PFSK-1 (cell line): ENCODE results near the gene FOSL2.

ENCODE experiments used
- FOXP2 ChIP-seq: optimal IDR thresholded peaks from 2 replicates; pipeline ENCODE3; 2011; ENCODE audit warnings: borderline replicate concordance, control low read depth, inconsistent platforms; ENCODE audit not compliant: insufficient read depth; ENCODE audit errors: extremely low read length, extremely low read depth
- POLR2AphosphoS5 ChIP-seq: IDR thresholded peaks from 2 replicates; pipeline ENCODE4 v1.6.1; 2012; ENCODE audit warnings: low read depth, mild to moderate bottlenecking, control low read depth, low read length, moderate library complexity
- SIN3A ChIP-seq: IDR thresholded peaks from 2 replicates; pipeline ENCODE4 v1.6.1; 2012; ENCODE audit warnings: mild to moderate bottlenecking, low read length, moderate library complexity, borderline replicate concordance; ENCODE audit not compliant: insufficient read depth
- TAF1 ChIP-seq: IDR thresholded peaks from 2 replicates; pipeline ENCODE4 v1.6.1; 2012; ENCODE audit warnings: low read length, control low read depth, borderline replicate concordance; ENCODE audit not compliant: insufficient read depth
- TF ChIP-seq, protein P1 (sequence below), 2 experiments: IDR thresholded peaks; 2 replicates each; pipeline versions ENCODE4 v1.6.1 to v1.8.0; 2011 to 2012; ENCODE audit warnings: low read depth in 2 of 2, low read length in 2 of 2, control low read depth in 1 of 2, inconsistent platforms in 1 of 2, mild to moderate bottlenecking in 1 of 2, moderate library complexity in 1 of 2; ENCODE audit not compliant: insufficient read depth in 1 of 2

GRCh38 chr2:28424799-28425463 lies 32.3 kb downstream of the FOSL2 start:
- TF ChIP-seq SIN3A (no peak), FOXP2 (no peak), TAF1 (no peak), POLR2AphosphoS5 (no peak)
- TF ChIP-seq, protein P1, sequence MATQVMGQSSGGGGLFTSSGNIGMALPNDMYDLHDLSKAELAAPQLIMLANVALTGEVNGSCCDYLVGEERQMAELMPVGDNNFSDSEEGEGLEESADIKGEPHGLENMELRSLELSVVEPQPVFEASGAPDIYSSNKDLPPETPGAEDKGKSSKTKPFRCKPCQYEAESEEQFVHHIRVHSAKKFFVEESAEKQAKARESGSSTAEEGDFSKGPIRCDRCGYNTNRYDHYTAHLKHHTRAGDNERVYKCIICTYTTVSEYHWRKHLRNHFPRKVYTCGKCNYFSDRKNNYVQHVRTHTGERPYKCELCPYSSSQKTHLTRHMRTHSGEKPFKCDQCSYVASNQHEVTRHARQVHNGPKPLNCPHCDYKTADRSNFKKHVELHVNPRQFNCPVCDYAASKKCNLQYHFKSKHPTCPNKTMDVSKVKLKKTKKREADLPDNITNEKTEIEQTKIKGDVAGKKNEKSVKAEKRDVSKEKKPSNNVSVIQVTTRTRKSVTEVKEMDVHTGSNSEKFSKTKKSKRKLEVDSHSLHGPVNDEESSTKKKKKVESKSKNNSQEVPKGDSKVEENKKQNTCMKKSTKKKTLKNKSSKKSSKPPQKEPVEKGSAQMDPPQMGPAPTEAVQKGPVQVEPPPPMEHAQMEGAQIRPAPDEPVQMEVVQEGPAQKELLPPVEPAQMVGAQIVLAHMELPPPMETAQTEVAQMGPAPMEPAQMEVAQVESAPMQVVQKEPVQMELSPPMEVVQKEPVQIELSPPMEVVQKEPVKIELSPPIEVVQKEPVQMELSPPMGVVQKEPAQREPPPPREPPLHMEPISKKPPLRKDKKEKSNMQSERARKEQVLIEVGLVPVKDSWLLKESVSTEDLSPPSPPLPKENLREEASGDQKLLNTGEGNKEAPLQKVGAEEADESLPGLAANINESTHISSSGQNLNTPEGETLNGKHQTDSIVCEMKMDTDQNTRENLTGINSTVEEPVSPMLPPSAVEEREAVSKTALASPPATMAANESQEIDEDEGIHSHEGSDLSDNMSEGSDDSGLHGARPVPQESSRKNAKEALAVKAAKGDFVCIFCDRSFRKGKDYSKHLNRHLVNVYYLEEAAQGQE (IDR thresholded peaks at IDR 0.05; ENCODE audit: insufficient read depth in 1 of 2, low read depth in 2 of 2, low read length in 2 of 2): no peak
